AG09309 (cell line): ENCODE results near the gene ARL6IP5.

Source experiments
- DNase-seq: peaks from one replicate; pipeline ENCODE4 v3.0.0-alpha.2; 2010; ENCODE audit warnings: low read depth
- H3K4me3 ChIP-seq: 2 replicates; pipeline ENCODE4 v1.5.1; 2011; ENCODE audit warnings: mild to moderate bottlenecking, low read depth, low read length, moderate library complexity; ENCODE audit not compliant: control insufficient read depth
- CTCF ChIP-seq: IDR thresholded peaks from 2 replicates; pipeline ENCODE4 v1.5.1; 2011; ENCODE audit warnings: mild to moderate bottlenecking, low read depth, low read length, inconsistent platforms; ENCODE audit not compliant: insufficient read depth, control insufficient read depth; ENCODE audit errors: missing control alignments

The ARL6IP5 gene

GRCh38 chr3:69116162-69116561 is 31.4 kb downstream of the ARL6IP5 start:
- DNase-seq = no peak
- TF ChIP-seq CTCF = no peak
- H3K4me3 ChIP-seq = no peak overlapping the region

- DNase-seq = no peak
- no peak overlapping the region for H3K4me3 ChIP-seq
- TF ChIP-seq CTCF = no peak
Measured at GRCh38 chr3:69116897-69117296, 32.2 kb downstream of the ARL6IP5 start.

GRCh38 chr3:69118555-69118954 is 33.8 kb downstream of the ARL6IP5 start:
- no peak for TF ChIP-seq CTCF
- H3K4me3 ChIP-seq = no peak overlapping the region
- no peak for DNase-seq

- DNase-seq = no peak
- TF ChIP-seq CTCF = no peak
- H3K4me3 ChIP-seq = no peak overlapping the region
Measured at GRCh38 chr3:69119138-69119537, 34.4 kb downstream of the ARL6IP5 start.

GRCh38 chr3:69119681-69120080 is 34.9 kb downstream of the ARL6IP5 start:
- no peak for DNase-seq
- no peak for TF ChIP-seq CTCF
- no peak overlapping the region for H3K4me3 ChIP-seq

GRCh38 chr3:69120879-69121464 is 36.2 kb downstream of the ARL6IP5 start:
- DNase-seq = no peak
- TF ChIP-seq CTCF = peak; percentile 93
- no peak overlapping the region for H3K4me3 ChIP-seq

GRCh38 chr3:69121513-69121912 is 36.8 kb downstream of the ARL6IP5 start:
- H3K4me3 ChIP-seq = no peak overlapping the region
- no peak for TF ChIP-seq CTCF
- DNase-seq = no peak
